Measurements from ENCODE around the gene CLIP2. TPM values are rescaled to one million over a fixed set of nuclear protein-coding genes. Genes with fewer than 3 reads are reported as not detected.

Gene CLIP2
- total and polyA plus RNA-seq, 2 of the 8 experiments (the other 6 are each of a cell fraction or from before 2014, with no cell fraction given): 8.3 to 41.5 TPM

- Histone ChIP-seq H3K18ac (ENCODE audit: extremely low read depth, low read length) (no peak overlapping the region), H3K79me2 (ENCODE audit: control insufficient read depth in 1 of 2, insufficient read depth in 2 of 2, low read length in 2 of 2) (no peaks in the 10 kb centered on the region), H4K20me1 (replicated peaks in 1 of 2; ENCODE audit: control insufficient read depth in 1 of 2, insufficient read depth in 2 of 2, low read length in 2 of 2) (no peaks in the 10 kb centered on the region), H3K4me3 (ENCODE audit: extremely low read depth in 1 of 4, insufficient read depth in 2 of 4, low read depth in 3 of 4, low read length in 4 of 4) (no peak overlapping the region), H3K27me3 (replicated peaks in 1 of 4; ENCODE audit: control insufficient read depth in 3 of 4, extremely low read depth in 1 of 4, insufficient read depth in 3 of 4, low read length in 3 of 4) (no peaks in the 10 kb centered on the region), H3K4me2 (ENCODE audit: insufficient read depth in 1 of 2, low read depth in 2 of 2, low read length in 2 of 2) (no peak overlapping the region), H4K91ac (replicated peaks; ENCODE audit: insufficient read length, low read length) (no peak overlapping the region), H3K23me2 (ENCODE audit: low read depth, low read length) (no peaks in the 10 kb centered on the region), H4K5ac (ENCODE audit: insufficient read length, low read depth, low read length) (no peak overlapping the region), H2BK5ac (ENCODE audit: low read depth, low read length) (no peak overlapping the region), H3K56ac (replicated peaks; ENCODE audit: insufficient read length, low read depth, low read length) (no peak overlapping the region), H3K9me3 (ENCODE audit: insufficient read depth in 2 of 2, low read depth in 1 of 2, low read length in 1 of 2) (peaks cover 4 to 7% of the 10 kb centered on the region in 2 experiments; a peak in 3 of 4 replicates), H3K4ac (replicated peaks; ENCODE audit: insufficient read length, low read depth, low read length) (no peak overlapping the region), H3K23ac (ENCODE audit: insufficient read length) (no peak overlapping the region), H3K79me1 (ENCODE audit: low read depth, low read length) (no peaks in the 10 kb centered on the region), H3K14ac (ENCODE audit: insufficient read length) (no peak overlapping the region), H2BK20ac (ENCODE audit: low read length) (no peak overlapping the region), H2BK12ac (ENCODE audit: low read depth, low read length) (no peak overlapping the region), H3K27ac (ENCODE audit: low read depth, low read length) (no peak overlapping the region), H3K36me3 (ENCODE audit: control insufficient read depth in 2 of 4, insufficient read depth in 4 of 4, low read length in 3 of 4) (no peaks in the 10 kb centered on the region), H3K9ac (replicated peaks in 1 of 4; ENCODE audit: extremely low read depth in 1 of 4, low read depth in 3 of 4, low read length in 3 of 4) (no peak overlapping the region), H2AK5ac (ENCODE audit: low read depth, low read length) (no peak overlapping the region), H3K4me1 (replicated peaks in 1 of 4; ENCODE audit: control insufficient read depth in 3 of 4, insufficient read depth in 4 of 4, low read length in 3 of 4) (no peaks in the 10 kb centered on the region; a peak in 1 of 7 replicates), H2AFZ (ENCODE audit: low read length) (no peak overlapping the region), H2BK15ac (ENCODE audit: low read length) (no peak overlapping the region), H4K8ac (ENCODE audit: extremely low read depth, insufficient read depth, low read length) (no peak overlapping the region), H2BK120ac (replicated peaks; ENCODE audit: low read depth, low read length) (no peak overlapping the region)
- no peak for DNase-seq (ENCODE audit: low read depth in 1 of 2, low spot score in 2 of 2)
- ChIA-PET CTCF (ENCODE audit: partially characterized antibody) (interaction anchor here (1.2 to 5.6 kb wide), 6 partner anchors 9 to 33 kb away, joined by 3 to 34 read pairs (median 6); no protein-coding TSS in a partner anchor), POLR2A (ENCODE audit: partially characterized antibody) (interaction anchor here (1.2 kb wide), 1 partner anchor 20 kb away, joined by 3 read pairs; no protein-coding TSS in a partner anchor)
- no peak for FAIRE-seq
- WGBS, 2 experiments (ENCODE audit: extremely low coverage in 1 of 2, insufficient coverage in 1 of 2, insufficient read length in 1 of 2, insufficient replicate concordance in 2 of 2, low coverage in 1 of 2, low lambda C conversion rate in 2 of 2, missing lambda C conversion rate in 1 of 2): 96% methylated on average over 2 of the region's 2 CpGs; no CpG with 5 or more reads in 1 of the 2 experiments
Measured at GRCh38 chr7:74438327-74438726, 149.1 kb downstream of the CLIP2 start.
